GM12875 (cell line): ENCODE data around the gene FLOT1.

Source experiments
- H3K4me3 ChIP-seq: one replicate; pipeline ENCODE4 v1.5.1; 2011; ENCODE audit warnings: low read depth, low read length, control low read depth
- CTCF ChIP-seq: IDR thresholded peaks from 2 replicates; pipeline ENCODE4 v1.5.1; 2011; ENCODE audit warnings: low read depth, mild to moderate bottlenecking, control low read depth, inconsistent platforms, low read length, moderate library complexity, borderline replicate concordance; ENCODE audit not compliant: insufficient read depth

The FLOT1 gene

GRCh38 chr6:30742316-30743098 lies at the start of gene FLOT1:
Gene FLOT1, minus strand, starts transcription at chr6:30742687. Its CDS starts 498 bp downstream, at chr6:30742189.
- H3K4me3 ChIP-seq = peak within 1 kb of the TSS; percentile 60
- no peak for TF ChIP-seq CTCF

GRCh38 chr6:30790724-30791383 lies 48.4 kb upstream of the FLOT1 start:
- no peak for TF ChIP-seq CTCF
- no peak overlapping the region for H3K4me3 ChIP-seq

- no peak for TF ChIP-seq CTCF
- no peak overlapping the region for H3K4me3 ChIP-seq
Observed at GRCh38 chr6:30789606-30790005, 47.1 kb upstream of the FLOT1 start.

- H3K4me3 ChIP-seq = no peak overlapping the region
- no peak for TF ChIP-seq CTCF
Observed at GRCh38 chr6:30787954-30788353, 45.5 kb upstream of the FLOT1 start.

GRCh38 chr6:30782425-30783014 lies 40.0 kb upstream of the FLOT1 start:
- no peak overlapping the region for H3K4me3 ChIP-seq
- TF ChIP-seq CTCF = no peak

GRCh38 chr6:30781743-30782424 lies 39.4 kb upstream of the FLOT1 start:
- no peak for TF ChIP-seq CTCF
- H3K4me3 ChIP-seq = no peak overlapping the region
